Astrocyte (in vitro differentiated cells and primary cell): ENCODE data around the gene MICAL2. TPM values are rescaled to one million over a fixed set of nuclear protein-coding genes. Genes with fewer than 3 reads are reported as not detected.

Experiments used
- DNase-seq: peaks from one replicate; pipeline ENCODE4 v3.0.0-alpha.2; 2010; ENCODE audit warnings: low read depth
- FAIRE-seq: peaks from 2 replicates; lab custom pipeline; 2011; peaks lifted over from hg19 to GRCh38; lab: Jason Lieb, UNC
- H2AFZ ChIP-seq: 2 replicates; pipeline ENCODE4 v1.6.0; 2012; ENCODE audit warnings: low read depth, low read length, inconsistent platforms
- H3K27ac ChIP-seq: 2 replicates; pipeline ENCODE4 v1.5.1; 2011; ENCODE audit warnings: low read depth, low read length, inconsistent platforms
- H3K27me3 ChIP-seq: 2 replicates; pipeline ENCODE4 v1.6.0; 2011; ENCODE audit warnings: low read length, inconsistent platforms; ENCODE audit not compliant: insufficient read depth
- H3K36me3 ChIP-seq: 2 replicates; pipeline ENCODE4 v1.5.1; 2011; ENCODE audit warnings: low read length, inconsistent platforms; ENCODE audit not compliant: insufficient read depth
- H3K4me1 ChIP-seq: 2 replicates; pipeline ENCODE4 v1.5.1; 2011; ENCODE audit warnings: low read length, inconsistent platforms; ENCODE audit not compliant: insufficient read depth
- H3K4me2 ChIP-seq: 2 replicates; pipeline ENCODE4 v1.6.0; 2012; ENCODE audit warnings: low read length, inconsistent platforms
- H3K4me3 ChIP-seq: 2 replicates; pipeline ENCODE4 v1.5.1; 2011; ENCODE audit warnings: low read depth, mild to moderate bottlenecking, low read length, inconsistent platforms; ENCODE audit not compliant: insufficient read depth
- H3K79me2 ChIP-seq: 2 replicates; pipeline ENCODE4 v1.6.0; 2012; ENCODE audit warnings: mild to moderate bottlenecking, low read length, inconsistent platforms; ENCODE audit not compliant: insufficient read depth
- H3K9ac ChIP-seq: 2 replicates; pipeline ENCODE4 v1.6.0; 2012; ENCODE audit warnings: mild to moderate bottlenecking, low read length, inconsistent platforms
- H3K9me3 ChIP-seq: 2 replicates; pipeline ENCODE4 v1.5.1; 2012; ENCODE audit warnings: low read depth, mild to moderate bottlenecking, low read length, inconsistent platforms; ENCODE audit not compliant: insufficient read depth
- H4K20me1 ChIP-seq: 2 replicates; pipeline ENCODE4 v1.6.0; 2012; ENCODE audit warnings: low read length, inconsistent platforms; ENCODE audit not compliant: insufficient read depth
- H3K27ac Mint-ChIP-seq: one replicate; pipeline ENCODE4 v1.8.0; 2021; ENCODE audit warnings: mild to moderate bottlenecking, mixed read lengths; ENCODE audit not compliant: unreplicated experiment
- H3K27me3 Mint-ChIP-seq: one replicate; pipeline ENCODE4 v1.8.0; 2021; ENCODE audit warnings: low read depth, mixed read lengths; ENCODE audit not compliant: unreplicated experiment
- H3K36me3 Mint-ChIP-seq: one replicate; pipeline ENCODE4 v1.8.0; 2021; ENCODE audit warnings: low read depth, mixed read lengths; ENCODE audit not compliant: unreplicated experiment
- H3K4me1 Mint-ChIP-seq: one replicate; pipeline ENCODE4 v1.8.0; 2021; ENCODE audit warnings: low read depth, mixed read lengths; ENCODE audit not compliant: unreplicated experiment
- H3K4me3 Mint-ChIP-seq: one replicate; pipeline ENCODE4 v1.8.0; 2021; ENCODE audit warnings: mild to moderate bottlenecking, moderate library complexity, mixed read lengths; ENCODE audit not compliant: unreplicated experiment
- H3K9me3 Mint-ChIP-seq: one replicate; pipeline ENCODE4 v1.8.0; 2021; ENCODE audit warnings: mild to moderate bottlenecking, mixed read lengths; ENCODE audit not compliant: unreplicated experiment
- EZH2 ChIP-seq: IDR thresholded peaks from 2 replicates; pipeline ENCODE4 v1.6.1; 2012; ENCODE audit warnings: mild to moderate bottlenecking, low read length, inconsistent platforms; ENCODE audit not compliant: insufficient read depth
- total RNA-seq: library from RNA; stranded (reverse); gene quantifications from 2 replicates; pipeline ENCODE4 v1.2.1, GENCODE V29; 2021
- TF ChIP-seq, protein P1 (sequence below): IDR thresholded peaks from 2 replicates; pipeline ENCODE4 v1.5.1; 2011; ENCODE audit warnings: low read depth, mild to moderate bottlenecking, inconsistent platforms, low read length, moderate library complexity; ENCODE audit not compliant: insufficient read depth

MICAL2 gene
- total RNA-seq, 1 donor from 2014 or later, result 357 TPM

DNA sequence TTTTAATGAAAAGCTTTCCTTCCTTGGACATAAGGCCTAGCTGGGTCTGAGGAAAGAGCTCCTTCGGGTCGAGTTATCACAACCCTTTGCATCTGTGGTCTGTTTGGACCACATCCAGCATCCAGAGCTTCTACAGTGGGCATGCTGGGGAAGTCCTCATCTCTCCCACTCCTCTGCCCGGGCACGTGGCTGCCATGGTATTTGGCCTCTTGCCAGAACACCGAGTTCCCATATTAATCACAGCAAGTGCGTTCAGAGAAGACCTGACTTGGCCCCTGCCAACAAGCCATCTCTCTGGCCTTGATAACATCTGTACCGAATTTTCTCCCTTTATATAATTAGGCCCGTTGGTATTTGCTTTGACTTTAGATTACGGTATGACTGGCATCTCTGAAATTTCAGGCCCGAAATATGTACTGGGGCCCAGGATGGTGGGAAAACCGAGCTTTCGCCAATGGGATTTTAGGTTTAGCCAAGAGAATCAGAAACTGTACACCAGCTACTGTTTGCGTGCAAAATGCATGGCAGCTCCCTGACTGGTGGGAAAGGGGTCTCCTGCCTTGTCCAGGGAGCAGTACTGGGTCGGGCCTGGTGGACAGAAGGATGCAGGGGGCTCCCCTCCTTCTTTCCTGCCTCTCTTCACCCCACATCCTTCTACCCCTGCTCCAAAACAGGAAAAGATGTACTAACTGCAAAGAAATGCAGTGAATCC, 90.0 kb downstream of the MICAL2 start:
- Mint-ChIP-seq H3K36me3 (peaks cover 44% of the 10 kb centered on the region), H3K27ac (peak overlapping the region; percentile 98), H3K4me3 (no peak overlapping the region), H3K27me3 (no peaks in the 10 kb centered on the region), H3K9me3 (peaks cover 4% of the 10 kb centered on the region), H3K4me1 (peaks cover 62% of the 10 kb centered on the region)
- peak overlapping the region; percentile 87 for H3K9ac ChIP-seq
- FAIRE-seq (no peak), DNase-seq (peak; percentile 87)
- TF ChIP-seq, protein P1, sequence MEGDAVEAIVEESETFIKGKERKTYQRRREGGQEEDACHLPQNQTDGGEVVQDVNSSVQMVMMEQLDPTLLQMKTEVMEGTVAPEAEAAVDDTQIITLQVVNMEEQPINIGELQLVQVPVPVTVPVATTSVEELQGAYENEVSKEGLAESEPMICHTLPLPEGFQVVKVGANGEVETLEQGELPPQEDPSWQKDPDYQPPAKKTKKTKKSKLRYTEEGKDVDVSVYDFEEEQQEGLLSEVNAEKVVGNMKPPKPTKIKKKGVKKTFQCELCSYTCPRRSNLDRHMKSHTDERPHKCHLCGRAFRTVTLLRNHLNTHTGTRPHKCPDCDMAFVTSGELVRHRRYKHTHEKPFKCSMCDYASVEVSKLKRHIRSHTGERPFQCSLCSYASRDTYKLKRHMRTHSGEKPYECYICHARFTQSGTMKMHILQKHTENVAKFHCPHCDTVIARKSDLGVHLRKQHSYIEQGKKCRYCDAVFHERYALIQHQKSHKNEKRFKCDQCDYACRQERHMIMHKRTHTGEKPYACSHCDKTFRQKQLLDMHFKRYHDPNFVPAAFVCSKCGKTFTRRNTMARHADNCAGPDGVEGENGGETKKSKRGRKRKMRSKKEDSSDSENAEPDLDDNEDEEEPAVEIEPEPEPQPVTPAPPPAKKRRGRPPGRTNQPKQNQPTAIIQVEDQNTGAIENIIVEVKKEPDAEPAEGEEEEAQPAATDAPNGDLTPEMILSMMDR, result no peak
- no peak for TF ChIP-seq EZH2
- peaks cover 47% of the 10 kb centered on the region for H3K4me1 ChIP-seq
- peaks cover 55% of the 10 kb centered on the region for H3K36me3 ChIP-seq
- no peaks in the 10 kb centered on the region for H3K9me3 ChIP-seq
- no peak overlapping the region for H3K4me3 ChIP-seq
- peak overlapping the region; percentile 38 for H3K4me2 ChIP-seq
- peak overlapping the region; percentile 99 for H3K27ac ChIP-seq
- H2AFZ ChIP-seq, result no peak overlapping the region
- no peaks in the 10 kb centered on the region for H4K20me1 ChIP-seq
- no peaks in the 10 kb centered on the region for H3K27me3 ChIP-seq
- peaks cover 77% of the 10 kb centered on the region for H3K79me2 ChIP-seq

DNA sequence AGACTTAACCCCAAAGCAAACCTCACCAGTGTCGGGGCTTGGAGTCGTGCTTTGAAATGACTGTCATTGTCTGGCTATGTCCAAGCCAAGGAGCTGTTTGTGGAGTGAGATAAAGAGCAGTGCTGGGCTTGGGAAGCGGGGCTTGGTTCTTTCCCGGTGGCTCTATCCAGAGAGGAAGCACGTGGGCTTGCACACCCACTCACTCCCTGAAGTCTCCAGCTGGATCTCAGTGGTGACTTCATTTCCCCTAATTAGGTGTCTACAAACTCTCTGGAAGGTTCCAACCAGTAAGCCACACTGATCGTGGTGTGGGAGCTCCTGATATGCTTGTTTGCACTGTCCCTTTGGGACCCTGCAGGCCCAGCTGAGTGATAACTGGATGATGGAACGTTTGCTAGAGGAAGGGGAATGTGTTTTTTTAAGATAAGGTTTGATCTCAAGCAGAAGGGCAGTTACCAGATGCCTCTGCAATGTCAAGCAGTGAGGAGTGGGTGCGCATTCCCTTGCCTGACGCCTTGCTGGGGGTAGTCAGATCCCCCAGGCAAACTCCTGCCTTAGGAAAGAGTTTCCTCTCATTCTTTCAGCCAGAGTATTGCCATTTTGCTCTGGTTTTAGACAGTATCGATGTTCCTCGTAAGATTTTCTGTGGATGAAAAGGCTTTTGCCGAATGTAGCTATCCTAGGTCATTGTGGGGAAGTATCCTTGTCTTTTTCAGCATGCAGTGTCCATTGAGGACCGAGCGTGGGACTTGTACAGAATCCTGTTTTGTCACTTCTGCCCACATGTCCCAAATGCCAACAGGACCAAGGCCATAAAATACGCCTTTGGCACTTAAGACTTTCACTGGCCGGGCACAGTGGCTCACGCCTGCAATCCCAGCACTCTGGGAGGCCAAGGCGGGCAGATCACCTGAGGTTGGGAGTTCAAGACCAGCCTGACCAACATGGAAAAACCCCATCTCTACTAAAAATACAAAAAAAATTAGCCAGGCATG, 90.9 kb downstream of the MICAL2 start:
- Histone ChIP-seq H3K9me3 (no peaks in the 10 kb centered on the region), H4K20me1 (no peaks in the 10 kb centered on the region), H3K27me3 (no peaks in the 10 kb centered on the region), H3K9ac (peak overlapping the region; percentile 87), H3K4me3 (no peak overlapping the region), H3K36me3 (peaks cover 64% of the 10 kb centered on the region), H3K4me2 (peak overlapping the region; percentile 38), H2AFZ (no peak overlapping the region), H3K27ac (peak overlapping the region; percentile 99), H3K4me1 (peaks cover 51% of the 10 kb centered on the region), H3K79me2 (peaks cover 77% of the 10 kb centered on the region)
- peaks cover 4% of the 10 kb centered on the region for H3K9me3 Mint-ChIP-seq
- H3K4me3 Mint-ChIP-seq, result peak overlapping the region; percentile 8
- H3K36me3 Mint-ChIP-seq, result peaks cover 48% of the 10 kb centered on the region
- TF ChIP-seq, protein P1, result no peak
- TF ChIP-seq EZH2, result no peak
- peaks cover 62% of the 10 kb centered on the region for H3K4me1 Mint-ChIP-seq
- H3K27ac Mint-ChIP-seq, result peak overlapping the region; percentile 98
- DNase-seq (peak; percentile 100), FAIRE-seq (peak; percentile 97)
- H3K27me3 Mint-ChIP-seq, result no peaks in the 10 kb centered on the region
